C4-2B (cell line): Measurements from ENCODE around the gene JAKMIP2.

Experiments
- ZFX ChIP-seq: fragments of 450-650 bp; IDR thresholded peaks from 2 replicates; pipeline ENCODE4 v1.6.1; 2017
- TF ChIP-seq, protein P1 (sequence below): fragments of 450-650 bp; conservative IDR thresholded peaks from 2 replicates; pipeline ENCODE4 v1.5.1; 2017; ENCODE audit warnings: mild to moderate bottlenecking

DNA sequence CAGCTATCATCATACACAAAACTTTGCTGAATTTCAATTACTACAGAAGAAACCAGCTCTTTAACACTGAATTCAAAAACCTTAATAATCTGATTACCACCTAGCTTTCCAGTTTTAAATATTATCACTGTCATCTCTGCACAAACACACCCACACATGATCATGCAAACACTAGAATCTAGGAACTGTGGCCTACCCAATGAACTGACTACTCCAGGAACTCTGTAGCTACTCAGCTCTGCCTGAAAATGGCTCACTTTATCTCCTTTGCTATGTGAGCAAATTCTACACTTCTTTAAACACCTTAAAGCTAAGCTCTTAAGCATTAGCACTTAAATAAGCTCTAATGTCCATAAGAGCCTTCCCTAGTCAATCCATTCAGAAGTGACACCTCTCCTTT lies 149.4 kb downstream of the JAKMIP2 start:
- TF ChIP-seq, protein P1, sequence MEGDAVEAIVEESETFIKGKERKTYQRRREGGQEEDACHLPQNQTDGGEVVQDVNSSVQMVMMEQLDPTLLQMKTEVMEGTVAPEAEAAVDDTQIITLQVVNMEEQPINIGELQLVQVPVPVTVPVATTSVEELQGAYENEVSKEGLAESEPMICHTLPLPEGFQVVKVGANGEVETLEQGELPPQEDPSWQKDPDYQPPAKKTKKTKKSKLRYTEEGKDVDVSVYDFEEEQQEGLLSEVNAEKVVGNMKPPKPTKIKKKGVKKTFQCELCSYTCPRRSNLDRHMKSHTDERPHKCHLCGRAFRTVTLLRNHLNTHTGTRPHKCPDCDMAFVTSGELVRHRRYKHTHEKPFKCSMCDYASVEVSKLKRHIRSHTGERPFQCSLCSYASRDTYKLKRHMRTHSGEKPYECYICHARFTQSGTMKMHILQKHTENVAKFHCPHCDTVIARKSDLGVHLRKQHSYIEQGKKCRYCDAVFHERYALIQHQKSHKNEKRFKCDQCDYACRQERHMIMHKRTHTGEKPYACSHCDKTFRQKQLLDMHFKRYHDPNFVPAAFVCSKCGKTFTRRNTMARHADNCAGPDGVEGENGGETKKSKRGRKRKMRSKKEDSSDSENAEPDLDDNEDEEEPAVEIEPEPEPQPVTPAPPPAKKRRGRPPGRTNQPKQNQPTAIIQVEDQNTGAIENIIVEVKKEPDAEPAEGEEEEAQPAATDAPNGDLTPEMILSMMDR = no peak
- no peak for TF ChIP-seq ZFX
